ENCODE measurements around the gene EVX2. TPM values are rescaled to one million over a fixed set of nuclear protein-coding genes. Genes with fewer than 3 reads are reported as not detected.
A peak's percentile ranks its signal among the peaks of the same experiment; 100 is the strongest.

Gene EVX2
- total and polyA plus RNA-seq, 2 donors (not counting 1 experiment from before 2014, with no cell fraction given): not detected

GRCh38 chr2:176112375-176113302 lies 28.9 kb upstream of the EVX2 start:
- Histone ChIP-seq H3K27me3 (replicated peaks in 1 of 4; ENCODE audit: control extremely low read depth in 1 of 4, control insufficient read depth in 3 of 4, insufficient read depth in 4 of 4, low read length in 3 of 4) (peaks cover 0 to 90% (median 68%) of the 10 kb centered on the region in 4 experiments), H3K27ac (ENCODE audit: low read length in 2 of 2) (no peak overlapping the region), H3K4me2 (replicated peaks; ENCODE audit: low read depth, low read length, poor library complexity, severe bottlenecking) (no peak overlapping the region), H3K36me3 (replicated peaks in 1 of 2; ENCODE audit: control extremely low read depth in 1 of 2, control insufficient read depth in 1 of 2, extremely low read depth in 1 of 2, insufficient read depth in 2 of 2, low read length in 1 of 2) (no peaks in the 10 kb centered on the region), H3K4me3 (ENCODE audit: control extremely low read depth in 1 of 5, extremely low read depth in 1 of 5, insufficient read depth in 1 of 5, low read depth in 2 of 5, low read length in 4 of 5) (no peak overlapping the region), H3K4me1 (ENCODE audit: control insufficient read depth in 2 of 2, insufficient read depth in 2 of 2, low read length in 2 of 2) (peaks cover 0 to 3% of the 10 kb centered on the region in 2 donors), H3K9me3 (ENCODE audit: control extremely low read depth in 1 of 3, control insufficient read depth in 2 of 3, insufficient read depth in 1 of 3, low read length in 2 of 3) (peaks cover 0 to 53% (median 2%) of the 10 kb centered on the region in 3 donors), H2AFZ (ENCODE audit: insufficient read depth, low read depth, low read length, poor library complexity, severe bottlenecking) (no peak overlapping the region), H4K20me1 (ENCODE audit: control insufficient read depth, insufficient read depth, low read length, poor library complexity, severe bottlenecking) (no peaks in the 10 kb centered on the region), H3K9ac (ENCODE audit: low read length) (no peak overlapping the region), H3K79me2 (ENCODE audit: control insufficient read depth, insufficient read depth, low read length) (no peaks in the 10 kb centered on the region)
- Mint-ChIP-seq H3K4me3 (no peak overlapping the region), H3K4me1 (peaks cover 3% of the 10 kb centered on the region), H3K27me3 (peaks cover 79% of the 10 kb centered on the region), H3K9me3 (ENCODE audit: insufficient read depth) (peaks cover 4% of the 10 kb centered on the region), H3K27ac (no peak overlapping the region)
- no peak for TF ChIP-seq CTCF (IDR thresholded peaks at IDR 0.05)
- TF ChIP-seq EZH2 (IDR thresholded peaks at IDR 0.05; ENCODE audit: borderline replicate concordance, insufficient read depth, low read depth, low read length, poor library complexity, severe bottlenecking): no peak
- DNase-seq (no peak), ATAC-seq (ENCODE audit: low read depth) (no peak)
- POLR2A ChIA-PET: no interaction called here
- intact Hi-C loops (cut with micrococcal nuclease): no loop called here
- 14% methylated on average over 37 of the region's 40 CpGs for WGBS (ENCODE audit: insufficient coverage)
- CTCF ChIA-PET: interaction anchor here (1.1 kb wide), 1 partner anchor 14 kb away, joined by 4 read pairs; no protein-coding TSS in a partner anchor

- Mint-ChIP-seq H3K27me3 (peaks cover 78% of the 10 kb centered on the region), H3K4me3 (no peak overlapping the region), H3K27ac (peak overlapping the region; percentile 20), H3K4me1 (peaks cover 5% of the 10 kb centered on the region), H3K9me3 (ENCODE audit: insufficient read depth) (peaks cover 4% of the 10 kb centered on the region)
- DNase-seq (no peak), ATAC-seq (ENCODE audit: low read depth) (no peak)
- CTCF ChIA-PET: interaction anchor here (1.2 to 1.3 kb wide), 2 partner anchors 9 to 343 kb away, joined by 3 to 4 read pairs; no protein-coding TSS in a partner anchor
- TF ChIP-seq EZH2 (IDR thresholded peaks at IDR 0.05; ENCODE audit: borderline replicate concordance, insufficient read depth, low read depth, low read length, poor library complexity, severe bottlenecking): no peak
- no peak for TF ChIP-seq CTCF (IDR thresholded peaks at IDR 0.05)
- POLR2A ChIA-PET: no interaction called here
- Histone ChIP-seq H3K27me3 (replicated peaks in 1 of 4; ENCODE audit: control extremely low read depth in 1 of 4, control insufficient read depth in 3 of 4, insufficient read depth in 4 of 4, low read length in 3 of 4) (peaks cover 0 to 88% (median 64%) of the 10 kb centered on the region in 4 experiments), H3K4me3 (ENCODE audit: control extremely low read depth in 1 of 5, extremely low read depth in 1 of 5, insufficient read depth in 1 of 5, low read depth in 2 of 5, low read length in 4 of 5) (no peak overlapping the region), H3K4me1 (ENCODE audit: control insufficient read depth in 2 of 2, insufficient read depth in 2 of 2, low read length in 2 of 2) (peaks cover 3 to 6% of the 10 kb centered on the region in 2 donors), H3K9me3 (ENCODE audit: control extremely low read depth in 1 of 3, control insufficient read depth in 2 of 3, insufficient read depth in 1 of 3, low read length in 2 of 3) (peaks cover 0 to 51% (median 1%) of the 10 kb centered on the region in 3 donors), H4K20me1 (ENCODE audit: control insufficient read depth, insufficient read depth, low read length, poor library complexity, severe bottlenecking) (no peaks in the 10 kb centered on the region), H3K27ac (ENCODE audit: low read length in 2 of 2) (no peak overlapping the region), H3K36me3 (replicated peaks in 1 of 2; ENCODE audit: control extremely low read depth in 1 of 2, control insufficient read depth in 1 of 2, extremely low read depth in 1 of 2, insufficient read depth in 2 of 2, low read length in 1 of 2) (no peaks in the 10 kb centered on the region), H2AFZ (ENCODE audit: insufficient read depth, low read depth, low read length, poor library complexity, severe bottlenecking) (no peak overlapping the region), H3K9ac (ENCODE audit: low read length) (no peak overlapping the region), H3K4me2 (replicated peaks; ENCODE audit: low read depth, low read length, poor library complexity, severe bottlenecking) (no peak overlapping the region), H3K79me2 (ENCODE audit: control insufficient read depth, insufficient read depth, low read length) (no peaks in the 10 kb centered on the region)
- intact Hi-C loops (cut with micrococcal nuclease): no loop called here
- WGBS (ENCODE audit: insufficient coverage): 8% methylated on average over 27 of the region's 29 CpGs
These were observed 28.1 kb upstream of the EVX2 start for GRCh38 chr2:176111846-176112374.
